Stimulated activated CD4-positive, alpha-beta T cell treated with anti-CD3 and anti-CD28 coated beads, Interleukin-2, amount 100 ng/mL, for 24 hours (primary cell): Measurements from ENCODE around the gene ADAMTS9.

ENCODE experiments used
- DNase-seq, 2 donors: peaks; one replicate each; pipeline ENCODE4 v3.0.0-alpha.2; 2020

The ADAMTS9 gene

GRCh38 chr3:64650715-64651114, 37.1 kb downstream of the ADAMTS9 start:
- no peak for DNase-seq

- DNase-seq = no peak
These were observed 37.6 kb downstream of the ADAMTS9 start for GRCh38 chr3:64650096-64650622.

- DNase-seq = no peak
These were observed 38.6 kb downstream of the ADAMTS9 start for GRCh38 chr3:64648927-64649906.

- no peak for DNase-seq
These were observed 40.0 kb downstream of the ADAMTS9 start for GRCh38 chr3:64647825-64648224.

- DNase-seq = no peak
These were observed 42.6 kb downstream of the ADAMTS9 start for GRCh38 chr3:64645243-64645642.

- DNase-seq = no peak
These were observed 43.3 kb downstream of the ADAMTS9 start for GRCh38 chr3:64644483-64644882.

- no peak for DNase-seq
These were observed 45.3 kb downstream of the ADAMTS9 start for GRCh38 chr3:64642327-64643151.

GRCh38 chr3:64638981-64639481, 48.8 kb downstream of the ADAMTS9 start:
- DNase-seq = no peak

GRCh38 chr3:64638511-64638910, 49.3 kb downstream of the ADAMTS9 start:
- no peak for DNase-seq

- no peak for DNase-seq
These were observed 53.4 kb downstream of the ADAMTS9 start for GRCh38 chr3:64634417-64634816.

- DNase-seq = no peak
These were observed 55.8 kb downstream of the ADAMTS9 start for GRCh38 chr3:64631951-64632350.

GRCh38 chr3:64627471-64628321, 60.1 kb downstream of the ADAMTS9 start:
- DNase-seq = no peak

GRCh38 chr3:64627042-64627441, 60.8 kb downstream of the ADAMTS9 start:
- DNase-seq = no peak

GRCh38 chr3:64625381-64625780, 62.4 kb downstream of the ADAMTS9 start:
- no peak for DNase-seq

GRCh38 chr3:64623125-64623524, 64.7 kb downstream of the ADAMTS9 start:
- DNase-seq = no peak

- no peak for DNase-seq
These were observed 65.9 kb downstream of the ADAMTS9 start for GRCh38 chr3:64621726-64622395.

GRCh38 chr3:64621275-64621674, 66.5 kb downstream of the ADAMTS9 start:
- no peak for DNase-seq

GRCh38 chr3:64620020-64620419, 67.8 kb downstream of the ADAMTS9 start:
- no peak for DNase-seq

- DNase-seq = no peak
These were observed 68.6 kb downstream of the ADAMTS9 start for GRCh38 chr3:64619216-64619615.

- DNase-seq = no peak
These were observed 70.2 kb downstream of the ADAMTS9 start for GRCh38 chr3:64617610-64618009.

GRCh38 chr3:64616953-64617352, 70.8 kb downstream of the ADAMTS9 start:
- no peak for DNase-seq
